ENCODE results near the gene FAM174C. TPM values are rescaled to one million over a fixed set of nuclear protein-coding genes. Genes with fewer than 3 reads are reported as not detected.
A peak's percentile ranks its signal among the peaks of the same experiment; 100 is the strongest.
"Not testable (repeated sequence)": the region's sequence is repeated elsewhere in the genome, so short reads cannot be mapped to it uniquely, and the experiment has no call there.

FAM174C gene
- polyA plus RNA-seq, 10 donors: 7.9 to 17.0 (median 14.3) TPM

DNA sequence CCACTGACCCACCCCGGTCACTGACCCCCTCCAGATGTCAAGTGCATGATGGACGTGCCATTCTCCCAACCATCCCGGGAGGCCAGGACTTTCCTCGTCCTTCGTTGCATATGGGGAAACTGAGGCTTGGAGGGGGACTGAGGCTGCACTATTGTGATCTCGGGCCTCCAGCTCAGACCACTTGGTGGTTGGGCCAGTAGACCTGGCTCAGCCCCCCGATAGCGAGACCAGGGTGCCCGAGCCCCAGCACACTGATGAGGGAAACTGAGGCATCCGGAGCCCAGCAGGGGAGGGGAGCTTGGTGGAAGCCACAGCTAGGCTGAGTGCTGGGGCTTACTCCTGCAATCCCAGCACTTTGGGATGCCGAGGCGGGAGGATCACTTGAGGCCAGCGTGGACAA is 20.7 kb downstream of the FAM174C start:
- DNase-seq: no peak

DNA sequence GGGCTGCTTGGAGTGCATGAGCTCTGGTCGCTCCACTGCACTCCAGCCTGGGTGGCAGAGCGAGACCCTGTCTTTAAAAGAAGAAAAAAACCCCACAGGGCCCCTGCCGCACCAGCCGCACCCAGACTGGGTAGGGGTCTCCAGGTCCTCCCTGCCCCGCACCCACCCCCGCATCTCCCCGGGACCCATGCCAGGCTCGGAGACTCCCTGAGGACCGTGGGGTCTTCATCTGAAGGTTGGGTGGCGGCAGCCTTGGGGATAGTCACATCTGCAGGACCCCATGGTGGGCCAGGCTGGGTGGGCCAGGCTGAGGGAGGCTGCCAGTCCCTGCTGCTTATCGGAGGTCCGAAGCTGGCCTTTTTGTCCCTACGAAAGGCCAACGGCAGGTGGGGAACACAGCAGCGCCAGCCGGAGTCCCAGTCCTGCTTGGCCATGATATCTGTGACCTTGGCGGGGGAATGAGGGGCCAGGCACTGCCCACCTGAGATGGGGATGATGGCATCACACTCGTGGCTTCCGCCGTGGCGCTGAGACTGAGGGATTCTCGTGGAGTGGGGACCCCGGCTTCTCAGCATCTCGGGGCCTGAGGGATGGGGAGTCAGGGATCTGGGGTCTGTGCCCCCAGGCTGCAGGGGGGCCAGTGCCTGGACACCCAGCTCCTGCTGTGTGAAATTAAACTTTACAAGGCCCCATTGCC is 21.4 kb downstream of the FAM174C start:
- DNase-seq: no peak

DNA sequence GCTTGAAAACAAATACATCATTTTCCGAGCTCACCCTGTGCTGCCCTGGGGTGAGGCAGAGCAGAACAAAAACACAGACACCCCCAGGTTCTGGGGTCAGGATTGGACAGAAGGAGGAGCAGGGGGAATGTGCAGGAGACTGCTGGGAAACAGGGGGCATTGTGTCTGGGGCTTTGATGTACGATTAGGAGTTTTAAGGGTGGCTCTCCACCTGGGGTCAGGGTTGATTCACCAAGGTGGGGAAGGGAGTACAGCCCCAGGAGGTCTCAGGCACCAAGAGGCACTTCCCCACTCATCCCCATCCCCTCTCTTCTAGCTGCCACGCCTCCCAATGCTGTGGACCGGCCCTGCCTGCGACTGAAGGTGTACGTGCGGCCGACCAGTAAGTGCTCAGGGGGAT is 22.9 kb downstream of the FAM174C start:
- DNase-seq: no peak

DNA sequence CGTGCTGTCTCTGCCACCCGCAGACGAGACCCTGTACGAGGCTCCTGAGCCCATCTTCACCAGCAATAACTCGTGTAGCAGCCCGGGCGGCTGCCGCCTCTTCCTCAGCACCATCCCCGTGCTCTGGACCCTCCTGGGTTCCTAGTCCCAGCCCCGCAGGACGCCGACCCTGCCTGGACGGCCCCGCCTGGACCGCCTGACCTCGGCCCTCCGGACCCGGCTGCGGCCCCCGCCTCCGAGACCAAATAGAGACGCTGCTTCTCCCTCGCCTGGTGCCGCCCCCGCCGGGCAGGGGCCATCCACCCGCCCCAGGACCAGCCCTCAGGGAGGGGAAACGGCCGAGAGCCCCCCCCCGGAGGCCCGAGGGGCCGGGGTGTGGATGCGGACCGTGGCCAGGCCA is 24.5 kb downstream of the FAM174C start:
- DNase-seq: no peak

DNA sequence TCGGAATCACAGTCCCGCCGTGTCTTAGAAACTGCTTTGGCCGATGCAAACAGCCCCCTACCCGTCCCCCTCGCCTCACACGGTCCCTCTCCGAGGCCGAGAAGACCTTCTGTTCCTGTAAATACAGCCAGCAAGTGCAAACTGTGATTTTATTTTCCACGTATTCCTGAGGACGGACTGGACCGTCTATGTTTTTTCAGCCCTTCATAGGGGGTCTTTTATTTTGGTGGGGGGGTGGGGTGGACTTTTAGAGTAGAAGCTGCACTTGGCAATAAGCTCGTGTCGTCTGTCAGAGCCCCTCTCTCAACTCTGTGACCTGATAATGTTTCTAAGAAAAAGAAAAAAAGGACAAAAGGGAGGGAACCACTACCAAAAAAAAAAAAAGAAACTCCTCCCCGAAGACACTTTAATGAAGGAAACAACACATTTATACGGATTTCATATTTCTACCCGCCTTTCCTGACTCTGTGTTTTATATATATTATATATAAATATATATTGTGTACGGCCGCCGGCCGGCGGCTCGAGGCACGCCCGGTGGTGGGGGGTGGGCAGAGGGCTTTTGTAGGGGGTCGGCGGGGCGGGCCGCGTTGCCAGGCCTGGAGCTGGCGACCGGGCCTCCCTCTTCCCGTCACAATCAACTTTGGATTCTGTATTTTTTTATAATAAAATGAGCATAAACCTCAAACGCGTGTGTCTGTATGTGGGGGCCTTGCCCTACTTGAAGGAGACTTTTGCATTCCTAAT is 25.6 kb downstream of the FAM174C start:
- no peak for DNase-seq

DNA sequence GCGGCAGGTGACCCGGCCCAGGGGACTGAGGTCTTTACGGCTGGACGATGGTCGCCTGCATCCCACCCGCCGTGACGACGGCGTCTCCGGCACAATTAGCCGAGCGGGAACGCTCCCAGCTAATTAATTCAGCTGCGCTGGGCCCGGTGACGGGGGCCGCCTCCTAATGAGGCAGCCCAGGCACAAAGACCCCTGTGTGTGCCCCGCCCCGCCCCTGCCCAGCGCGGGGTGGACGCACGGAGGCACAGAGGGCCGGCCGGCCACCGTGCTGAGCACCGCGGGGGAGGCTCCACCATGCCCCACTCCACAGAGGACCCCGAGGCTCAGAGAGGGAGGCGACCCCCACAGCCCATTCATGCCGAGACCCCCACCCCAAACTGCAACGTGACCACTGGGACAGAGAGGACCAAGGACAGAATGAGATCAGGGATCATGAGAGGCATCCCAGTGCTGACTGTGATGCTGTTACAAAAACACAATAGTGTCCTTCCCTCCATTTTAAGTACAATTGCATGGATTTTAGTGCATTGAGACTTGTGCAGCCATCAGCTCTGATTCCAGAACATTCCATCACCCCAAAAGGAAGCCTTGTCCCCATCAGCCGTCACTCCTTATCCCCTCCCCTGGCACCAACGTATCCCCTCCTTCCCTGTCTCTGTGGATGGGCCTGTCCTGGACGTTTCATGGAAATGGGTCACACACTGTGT is 27.4 kb downstream of the FAM174C start:
- no peak for DNase-seq

DNA sequence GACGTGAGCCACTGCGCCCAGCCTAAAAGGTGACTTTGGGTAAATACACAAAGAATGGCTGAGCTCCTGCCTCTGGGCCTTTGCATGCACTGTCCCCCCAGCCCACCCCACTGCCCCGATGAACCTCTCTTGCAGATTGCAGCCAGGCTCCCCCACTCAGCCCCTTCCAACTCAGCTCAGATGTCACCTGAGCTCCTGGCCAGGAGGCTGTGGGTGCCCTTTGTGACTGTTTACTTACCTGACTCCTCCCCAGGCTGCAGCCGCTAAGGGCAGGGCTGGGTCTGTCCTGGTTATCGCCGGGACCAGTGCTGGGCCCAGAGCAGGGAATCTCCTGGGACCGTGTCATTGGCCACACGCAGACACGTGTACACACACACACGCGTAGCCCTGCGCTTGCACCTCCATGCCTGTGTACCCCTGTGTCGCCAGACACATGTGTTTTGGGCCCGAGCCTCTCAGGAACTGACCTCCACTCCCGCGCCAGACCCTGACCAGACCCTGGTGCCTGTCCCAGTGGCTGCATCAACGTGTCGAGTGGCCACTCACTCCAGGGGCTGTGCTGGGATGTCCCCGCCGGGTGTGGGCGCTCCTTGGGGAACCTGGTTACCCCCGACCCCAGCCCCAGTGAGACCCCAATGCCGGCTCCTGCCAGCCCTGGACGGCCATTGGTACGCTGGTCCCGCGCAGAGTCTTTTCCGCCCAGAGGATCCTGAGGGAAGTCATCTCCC is 29.0 kb downstream of the FAM174C start:
- no peak for DNase-seq

DNA sequence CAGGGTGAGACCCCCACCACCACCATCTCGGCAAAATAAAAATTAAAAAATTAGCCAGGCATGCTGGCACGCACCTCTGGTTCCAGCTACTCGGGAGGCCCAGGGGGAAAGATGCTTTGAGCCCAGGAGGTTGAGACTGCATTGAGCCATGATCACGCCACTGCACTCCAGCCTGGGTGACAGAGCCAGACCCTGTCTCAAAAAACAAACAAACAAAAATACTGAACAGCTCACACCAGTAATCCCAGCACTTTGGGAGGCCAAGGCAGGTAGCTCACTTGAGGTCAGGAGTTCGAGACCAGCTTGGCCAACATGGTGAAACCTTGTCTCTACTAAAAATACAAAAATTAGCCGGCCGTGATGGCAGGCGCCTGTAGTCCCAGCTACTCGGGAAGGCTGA is 30.0 kb downstream of the FAM174C start:
- not testable (repeated sequence) for DNase-seq

DNA sequence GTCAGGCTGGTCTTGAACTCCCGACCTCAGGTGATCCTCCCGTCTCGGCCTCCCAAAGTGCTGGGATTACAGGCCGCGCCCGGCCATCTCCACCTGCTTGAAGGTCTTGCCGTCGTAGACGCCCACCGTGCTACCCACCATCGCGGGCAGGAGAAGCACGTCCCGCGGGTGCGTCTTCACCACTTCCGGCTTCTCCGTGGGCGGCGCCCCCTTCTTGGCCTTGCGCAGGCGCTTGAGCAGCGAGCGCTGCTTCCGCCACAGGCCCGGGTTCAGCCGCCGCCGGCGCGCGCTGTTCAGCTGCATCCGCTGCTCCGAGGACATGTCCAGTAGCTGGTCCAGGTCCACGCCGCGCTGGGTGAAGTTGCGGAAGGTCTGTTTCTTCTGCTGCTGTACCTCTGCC is 32.0 kb downstream of the FAM174C start:
- no peak for DNase-seq

DNA sequence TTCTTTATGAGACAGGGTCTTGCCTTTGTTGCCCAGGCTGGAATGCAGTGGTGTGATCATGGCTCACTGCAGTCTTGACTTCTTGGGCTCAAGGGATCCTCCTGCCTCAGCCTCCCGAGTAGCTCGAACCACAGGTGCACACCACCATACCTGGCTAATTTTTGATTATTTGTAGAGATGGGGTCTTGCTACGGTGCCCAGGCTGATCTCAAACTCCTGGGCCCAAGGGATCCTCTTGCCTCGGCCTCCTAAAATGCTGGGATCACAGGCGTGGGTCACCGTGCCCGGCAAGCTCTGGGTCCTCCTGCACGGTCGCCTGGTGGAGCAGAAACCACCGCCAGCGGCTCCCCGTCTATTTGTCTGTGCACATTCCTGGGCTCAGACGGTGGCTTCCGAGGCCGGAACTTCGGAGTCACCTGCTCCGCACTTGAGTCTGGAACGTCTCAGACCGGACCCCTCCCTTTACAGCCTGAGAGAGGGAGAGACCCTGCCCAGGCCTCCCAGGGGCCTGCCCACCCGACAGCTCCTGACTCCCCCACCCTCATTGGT is 32.5 kb downstream of the FAM174C start:
- no peak for DNase-seq

DNA sequence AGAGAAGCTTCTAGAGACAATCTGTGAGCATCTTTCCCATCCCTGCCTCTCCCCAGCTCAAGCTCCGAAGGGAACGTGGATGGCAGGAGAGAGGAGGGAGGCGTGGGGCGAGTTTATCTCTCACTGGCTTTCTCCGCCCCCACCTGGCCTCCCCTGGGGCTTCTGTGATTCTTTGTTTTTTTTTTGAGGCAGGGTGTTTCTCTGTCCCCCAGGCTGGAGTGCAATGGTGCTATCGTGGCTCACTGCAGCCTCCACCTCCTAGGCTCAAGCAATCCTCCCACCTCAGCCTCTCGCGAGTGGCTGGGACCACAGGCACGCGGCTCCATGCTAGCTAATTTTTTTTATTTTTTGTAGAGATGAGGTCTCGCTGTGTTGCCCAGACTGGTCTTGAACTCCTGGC is 33.4 kb downstream of the FAM174C start:
- no peak for DNase-seq

DNA sequence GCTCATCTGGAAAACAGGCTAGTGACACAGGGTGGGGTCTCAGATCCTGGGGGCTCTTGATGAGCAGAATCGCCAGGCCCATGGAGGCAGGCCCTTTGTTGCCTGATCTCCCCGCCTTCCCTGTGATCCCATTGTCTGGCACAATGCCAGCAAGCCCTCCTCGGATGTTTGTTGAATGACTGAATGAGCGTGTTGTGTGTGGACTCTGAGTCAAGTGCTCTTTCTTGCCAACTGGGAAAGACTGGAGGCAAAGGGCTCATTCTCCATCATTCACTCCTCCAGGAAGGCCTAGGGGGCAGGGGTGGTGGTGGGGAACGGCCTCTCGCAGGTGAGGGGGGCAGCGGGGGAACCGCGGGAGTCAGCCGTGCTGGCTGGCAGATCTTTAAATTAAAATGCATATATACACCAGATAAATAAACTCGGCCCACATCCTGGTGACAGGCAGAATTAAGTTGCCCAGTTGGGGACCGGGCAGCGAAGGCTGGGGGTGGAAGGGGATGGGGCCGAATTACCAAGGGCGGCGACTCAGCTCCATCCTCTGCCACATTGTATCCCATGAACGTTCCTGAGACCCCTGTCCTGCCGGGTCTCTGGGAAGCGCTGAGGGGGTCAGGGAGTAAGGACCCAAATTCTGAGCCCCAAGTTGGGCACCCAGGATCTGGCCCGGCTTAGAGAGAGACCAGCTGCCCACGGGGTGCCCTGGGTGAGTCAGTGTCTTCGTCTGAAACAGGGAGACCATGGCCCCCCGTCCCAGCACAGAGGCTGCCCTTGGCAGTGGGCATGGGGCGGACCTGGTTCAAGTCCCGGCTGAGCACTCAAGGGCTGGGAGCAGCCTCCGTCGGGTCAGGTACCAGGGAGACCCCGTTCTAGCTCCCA is 34.9 kb downstream of the FAM174C start:
- no peak for DNase-seq

DNA sequence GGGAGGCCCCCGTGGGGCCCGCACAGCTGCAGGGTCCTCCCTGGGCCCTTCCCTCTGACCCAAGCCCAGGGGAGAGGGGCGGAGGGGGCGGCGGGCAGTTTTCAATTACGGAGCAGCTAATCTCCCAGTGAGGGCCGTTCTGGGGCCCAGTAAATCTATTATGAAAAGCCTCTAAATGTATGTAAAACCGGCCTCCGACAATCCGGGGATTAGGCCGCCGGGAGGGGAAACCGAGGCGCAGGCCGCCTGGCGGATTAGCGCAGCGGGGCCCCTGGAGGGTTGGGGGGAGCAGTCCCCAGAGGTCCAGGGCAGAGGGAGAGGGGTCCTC is 35.5 kb downstream of the FAM174C start:
- no peak for DNase-seq

DNA sequence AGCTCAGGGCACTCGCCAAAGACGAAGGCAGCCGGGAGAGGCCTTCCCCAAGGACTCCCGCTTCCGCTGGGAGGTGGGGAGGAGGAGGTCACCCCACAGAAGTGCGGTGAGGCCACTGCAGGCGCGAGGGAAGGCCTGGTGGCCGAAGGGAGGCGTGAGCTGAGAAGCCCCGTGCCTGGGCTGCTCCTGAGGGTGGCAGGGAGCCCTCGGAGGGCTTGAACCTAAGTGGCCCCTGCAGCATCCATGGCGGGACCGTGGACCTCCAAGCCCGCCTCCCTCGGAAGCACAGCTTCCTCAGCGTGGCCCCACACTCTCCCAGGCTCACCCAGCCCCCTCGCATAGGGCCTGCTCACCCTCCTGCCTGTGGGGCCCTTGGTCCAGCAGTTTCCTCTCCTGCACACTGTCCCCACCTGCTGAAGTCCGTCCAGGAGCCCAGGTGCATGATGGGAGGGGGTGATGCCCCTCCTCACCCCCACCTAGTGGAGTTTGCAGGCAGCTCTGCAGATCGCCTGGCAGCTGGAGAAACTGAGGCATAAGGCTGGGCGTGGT is 36.3 kb downstream of the FAM174C start:
- no peak for DNase-seq

DNA sequence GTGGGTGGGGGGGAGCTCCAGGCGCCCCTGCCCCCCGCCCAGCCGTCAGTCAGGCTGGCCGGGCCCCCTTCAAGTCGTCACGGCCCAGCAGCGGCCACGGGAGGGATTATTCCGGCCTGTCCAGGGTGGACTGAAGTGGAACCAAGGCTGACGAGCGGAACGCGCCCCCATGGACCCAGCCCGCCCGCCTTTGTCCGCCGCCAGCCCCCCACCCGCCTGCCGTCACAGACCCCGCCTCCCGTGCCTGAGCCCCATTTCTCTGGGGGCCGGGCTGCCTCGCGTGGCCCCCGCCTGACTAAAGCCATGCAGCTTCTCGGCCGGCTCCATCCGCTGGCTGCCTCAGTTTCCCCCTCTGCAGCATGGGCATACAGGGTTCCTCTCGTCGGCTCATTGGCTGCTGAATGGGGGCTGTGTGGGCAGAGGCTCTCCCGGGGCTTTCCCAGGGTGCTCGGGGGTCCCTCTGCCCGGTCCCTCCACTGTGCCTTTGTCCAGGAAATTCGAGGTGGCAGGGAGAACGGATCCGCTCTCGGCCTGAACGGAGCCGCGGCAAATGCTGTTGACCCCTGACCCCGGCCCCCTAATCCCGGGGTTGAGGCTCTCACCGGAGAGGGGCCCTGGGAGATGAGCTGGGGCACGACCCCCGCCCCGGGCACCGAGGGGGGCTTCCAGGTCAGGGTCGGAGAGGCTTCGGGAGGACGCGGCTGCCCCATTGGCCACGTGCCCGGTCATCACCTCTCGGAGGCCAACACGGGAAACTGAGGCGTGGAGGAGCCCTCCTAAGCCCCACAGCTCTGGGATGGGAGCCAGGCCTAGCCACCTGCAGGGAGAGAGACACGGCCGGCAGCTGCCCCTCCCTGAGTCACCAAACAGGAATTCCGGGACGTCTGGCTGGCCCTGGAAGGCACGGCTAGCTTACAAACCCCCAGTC is 37.7 kb downstream of the FAM174C start:
- peak in 1 of 3 donors; percentile 20 for DNase-seq

DNA sequence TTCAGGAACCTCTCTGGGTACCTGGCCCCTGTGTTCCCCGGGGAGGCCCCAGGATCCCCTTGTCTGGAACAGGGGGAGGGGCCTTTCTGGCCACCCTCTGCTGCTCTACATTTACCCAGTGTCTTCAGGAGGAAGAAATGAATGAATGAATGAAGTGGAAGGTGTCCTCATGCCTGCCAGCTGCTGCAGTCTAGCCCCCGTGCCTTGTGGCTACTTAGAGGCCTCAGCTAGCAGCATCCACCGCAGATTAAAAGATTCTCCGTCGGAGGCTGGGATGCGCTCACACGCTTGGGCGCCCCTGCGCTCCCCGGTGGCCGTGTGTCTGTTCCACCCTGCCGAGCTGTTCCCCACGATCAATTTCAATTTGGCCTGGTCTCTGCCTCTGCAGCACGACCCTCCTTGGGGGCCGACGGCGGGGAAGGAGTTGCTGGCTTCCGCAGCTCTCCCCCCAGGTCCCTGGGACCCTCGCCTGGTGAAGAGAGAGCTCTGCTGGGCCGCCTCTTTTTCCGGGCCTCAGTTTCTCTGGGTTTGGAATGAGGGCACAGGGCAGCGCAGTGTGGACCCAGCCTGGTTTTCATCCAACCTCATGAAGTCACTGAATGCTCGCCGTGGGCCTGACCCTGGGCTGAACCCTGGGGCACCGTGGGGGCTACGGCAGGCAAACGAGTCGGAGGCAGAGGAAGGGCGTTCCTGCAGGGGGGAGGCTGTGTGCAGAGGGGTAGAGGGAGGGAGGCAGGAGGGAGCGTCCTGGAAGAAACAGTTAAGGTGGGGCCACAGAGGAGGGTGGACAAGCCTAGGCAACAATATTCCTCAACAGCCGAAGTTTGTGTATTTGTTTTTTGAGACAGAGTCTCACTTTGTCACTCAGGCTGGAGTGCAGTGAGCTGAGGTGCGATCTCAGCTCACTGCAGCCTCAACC is 38.6 kb downstream of the FAM174C start:
- no peak for DNase-seq

DNA sequence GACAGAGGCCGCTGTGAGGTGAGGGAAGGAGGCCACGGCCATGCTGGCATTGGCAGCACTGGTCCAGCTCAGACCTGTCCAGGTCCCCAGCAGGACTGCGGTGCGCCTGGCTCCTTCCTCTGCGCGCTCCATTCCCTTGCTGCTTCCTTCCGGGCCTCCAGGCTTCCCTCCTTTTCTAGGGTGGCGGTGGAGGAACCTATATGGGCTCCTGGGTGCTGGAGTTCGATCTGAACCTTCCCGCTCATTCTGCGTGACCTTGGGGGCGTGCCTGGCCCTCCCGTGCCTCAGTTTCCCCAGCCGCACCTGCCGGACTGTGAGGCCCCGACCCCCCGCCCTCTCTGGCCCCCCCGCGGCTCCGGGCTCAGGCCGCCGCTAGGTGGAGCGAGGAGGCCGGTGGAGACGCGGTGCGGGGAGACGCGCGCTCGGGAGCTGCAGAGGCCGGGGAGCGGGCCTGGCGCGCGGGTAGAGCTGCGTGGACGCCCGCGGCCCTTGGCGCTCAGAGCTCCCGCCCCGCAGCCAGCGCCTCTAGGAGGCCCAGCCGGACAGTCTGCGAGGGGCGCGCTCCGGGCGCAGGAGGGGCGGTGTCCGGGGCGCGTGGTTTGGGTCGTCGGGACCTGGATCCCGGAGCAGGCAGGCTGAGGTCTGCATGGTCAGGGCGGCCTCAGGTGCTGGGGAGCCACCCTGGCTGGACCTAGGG is 40.3 kb downstream of the FAM174C start:
- DNase-seq: peak; percentile 26 to 77 (median 47)

DNA sequence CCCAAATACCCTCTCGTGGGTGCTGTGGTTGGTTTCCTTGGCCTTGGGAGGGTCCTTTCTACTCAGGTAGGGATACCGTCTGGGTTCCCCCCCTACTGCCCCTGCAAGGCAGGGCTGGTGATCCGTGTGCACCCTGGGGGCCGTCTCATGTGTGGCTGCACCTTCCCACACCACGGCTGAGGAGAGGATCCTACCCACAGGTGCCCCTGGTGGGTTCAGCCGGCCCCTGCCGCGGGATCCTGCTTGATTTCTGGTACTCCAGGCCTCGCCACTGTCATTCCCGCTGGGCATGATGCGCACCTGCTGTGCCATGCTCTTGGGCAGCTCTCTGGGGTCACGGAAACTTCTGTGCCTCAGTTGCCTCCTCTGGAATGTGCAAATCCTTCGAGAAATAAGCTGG is 41.1 kb downstream of the FAM174C start:
- no peak for DNase-seq

All from muscle of back (tissue), 11 donors.